ENCODE measurements around the gene ZNF638. TPM values are rescaled to one million over a fixed set of nuclear protein-coding genes. Genes with fewer than 3 reads are reported as not detected.

Gene ZNF638, protein sequence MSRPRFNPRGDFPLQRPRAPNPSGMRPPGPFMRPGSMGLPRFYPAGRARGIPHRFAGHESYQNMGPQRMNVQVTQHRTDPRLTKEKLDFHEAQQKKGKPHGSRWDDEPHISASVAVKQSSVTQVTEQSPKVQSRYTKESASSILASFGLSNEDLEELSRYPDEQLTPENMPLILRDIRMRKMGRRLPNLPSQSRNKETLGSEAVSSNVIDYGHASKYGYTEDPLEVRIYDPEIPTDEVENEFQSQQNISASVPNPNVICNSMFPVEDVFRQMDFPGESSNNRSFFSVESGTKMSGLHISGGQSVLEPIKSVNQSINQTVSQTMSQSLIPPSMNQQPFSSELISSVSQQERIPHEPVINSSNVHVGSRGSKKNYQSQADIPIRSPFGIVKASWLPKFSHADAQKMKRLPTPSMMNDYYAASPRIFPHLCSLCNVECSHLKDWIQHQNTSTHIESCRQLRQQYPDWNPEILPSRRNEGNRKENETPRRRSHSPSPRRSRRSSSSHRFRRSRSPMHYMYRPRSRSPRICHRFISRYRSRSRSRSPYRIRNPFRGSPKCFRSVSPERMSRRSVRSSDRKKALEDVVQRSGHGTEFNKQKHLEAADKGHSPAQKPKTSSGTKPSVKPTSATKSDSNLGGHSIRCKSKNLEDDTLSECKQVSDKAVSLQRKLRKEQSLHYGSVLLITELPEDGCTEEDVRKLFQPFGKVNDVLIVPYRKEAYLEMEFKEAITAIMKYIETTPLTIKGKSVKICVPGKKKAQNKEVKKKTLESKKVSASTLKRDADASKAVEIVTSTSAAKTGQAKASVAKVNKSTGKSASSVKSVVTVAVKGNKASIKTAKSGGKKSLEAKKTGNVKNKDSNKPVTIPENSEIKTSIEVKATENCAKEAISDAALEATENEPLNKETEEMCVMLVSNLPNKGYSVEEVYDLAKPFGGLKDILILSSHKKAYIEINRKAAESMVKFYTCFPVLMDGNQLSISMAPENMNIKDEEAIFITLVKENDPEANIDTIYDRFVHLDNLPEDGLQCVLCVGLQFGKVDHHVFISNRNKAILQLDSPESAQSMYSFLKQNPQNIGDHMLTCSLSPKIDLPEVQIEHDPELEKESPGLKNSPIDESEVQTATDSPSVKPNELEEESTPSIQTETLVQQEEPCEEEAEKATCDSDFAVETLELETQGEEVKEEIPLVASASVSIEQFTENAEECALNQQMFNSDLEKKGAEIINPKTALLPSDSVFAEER (N-terminal part only)
- 115 TPM for total RNA-seq
- long read RNA-seq, full-length matches to known transcripts = 4 of 69 reads
- long read RNA-seq, partial matches to known transcripts = 23 of 69 reads
- long read RNA-seq, other reads (novel, unspliced or antisense) = 42 of 69 reads

- DNase-seq = peak; percentile 97
- intact Hi-C loops (cut with DNase I) = no loop called here
- peak; percentile 100 for ATAC-seq
- peak within 1 kb of the TSS; percentile 97 for H3K27ac ChIP-seq
- TF ChIP-seq, protein P1, sequence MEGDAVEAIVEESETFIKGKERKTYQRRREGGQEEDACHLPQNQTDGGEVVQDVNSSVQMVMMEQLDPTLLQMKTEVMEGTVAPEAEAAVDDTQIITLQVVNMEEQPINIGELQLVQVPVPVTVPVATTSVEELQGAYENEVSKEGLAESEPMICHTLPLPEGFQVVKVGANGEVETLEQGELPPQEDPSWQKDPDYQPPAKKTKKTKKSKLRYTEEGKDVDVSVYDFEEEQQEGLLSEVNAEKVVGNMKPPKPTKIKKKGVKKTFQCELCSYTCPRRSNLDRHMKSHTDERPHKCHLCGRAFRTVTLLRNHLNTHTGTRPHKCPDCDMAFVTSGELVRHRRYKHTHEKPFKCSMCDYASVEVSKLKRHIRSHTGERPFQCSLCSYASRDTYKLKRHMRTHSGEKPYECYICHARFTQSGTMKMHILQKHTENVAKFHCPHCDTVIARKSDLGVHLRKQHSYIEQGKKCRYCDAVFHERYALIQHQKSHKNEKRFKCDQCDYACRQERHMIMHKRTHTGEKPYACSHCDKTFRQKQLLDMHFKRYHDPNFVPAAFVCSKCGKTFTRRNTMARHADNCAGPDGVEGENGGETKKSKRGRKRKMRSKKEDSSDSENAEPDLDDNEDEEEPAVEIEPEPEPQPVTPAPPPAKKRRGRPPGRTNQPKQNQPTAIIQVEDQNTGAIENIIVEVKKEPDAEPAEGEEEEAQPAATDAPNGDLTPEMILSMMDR (IDR thresholded peaks at IDR 0.05) = peak; percentile 84
- H3K4me3 ChIP-seq = peak within 1 kb of the TSS; percentile 95
- H3K27me3 ChIP-seq (ENCODE audit: low read depth) = no peaks in the 10 kb centered on the region
- no peaks in the 10 kb centered on the region for H3K9me3 ChIP-seq
- peaks cover 39% of the 10 kb centered on the region for H3K4me1 ChIP-seq
- H3K36me3 ChIP-seq = no peaks in the 10 kb centered on the region
Observed at GRCh38 chr2:71331581-71332434, at the start of gene ZNF638. ZNF638 (plus strand) TSS chr2:71331782; CDS start chr2:71348955, 17,173 bp downstream.

DNA sequence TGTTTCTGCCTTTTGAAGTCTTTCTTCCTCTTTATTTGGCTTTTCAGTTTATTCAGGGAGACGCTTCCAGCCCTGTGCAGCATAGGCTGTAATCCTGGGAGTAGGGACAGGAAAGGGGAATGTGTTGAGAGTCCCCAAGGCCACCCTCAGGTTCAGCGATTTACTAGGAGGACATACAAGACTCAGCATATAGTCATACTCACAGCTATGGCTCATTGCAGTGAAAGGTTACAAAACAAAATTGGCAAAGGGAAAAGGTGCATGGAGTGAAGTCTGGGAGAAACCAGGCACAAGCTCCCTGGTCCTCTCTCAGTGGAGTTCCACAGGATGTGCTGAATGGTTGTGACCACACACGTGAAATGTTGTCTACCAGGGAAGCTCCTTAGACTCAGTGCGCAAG, 49.6 kb upstream of the ZNF638 start:
- Histone ChIP-seq H3K9me3 (no peaks in the 10 kb centered on the region), H3K27ac (no peak overlapping the region), H3K4me3 (no peak overlapping the region), H3K27me3 (ENCODE audit: low read depth) (peaks cover 44% of the 10 kb centered on the region), H3K4me1 (peaks cover 11% of the 10 kb centered on the region), H3K36me3 (no peaks in the 10 kb centered on the region)
- TF ChIP-seq, protein P1 (IDR thresholded peaks at IDR 0.05) = no peak
- intact Hi-C loops (cut with DNase I) = no loop called here
- DNase-seq (no peak), ATAC-seq (no peak)

DNA sequence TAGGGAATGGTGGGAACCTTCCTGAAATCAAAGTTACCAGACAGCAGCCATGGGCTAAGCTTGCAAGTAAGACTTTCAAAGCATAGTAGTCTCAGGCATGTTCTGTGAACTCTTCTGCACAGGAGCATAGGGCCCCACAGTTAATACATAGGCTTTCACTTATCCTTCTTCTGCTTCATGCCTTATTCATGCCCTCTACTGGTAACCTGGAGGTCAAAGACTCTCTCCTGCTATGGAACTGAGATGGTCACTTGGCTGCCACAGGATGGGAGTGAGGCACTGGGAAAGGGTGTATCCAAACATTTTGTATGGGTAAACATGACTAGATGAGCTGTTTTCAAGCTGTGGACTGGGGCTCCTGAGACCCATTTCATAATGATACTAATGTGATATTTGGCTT, 49.1 kb upstream of the ZNF638 start:
- H3K27me3 ChIP-seq (ENCODE audit: low read depth) = peaks cover 44% of the 10 kb centered on the region
- no peaks in the 10 kb centered on the region for H3K36me3 ChIP-seq
- H3K9me3 ChIP-seq = no peaks in the 10 kb centered on the region
- TF ChIP-seq, protein P1 (IDR thresholded peaks at IDR 0.05) = no peak
- peaks cover 5% of the 10 kb centered on the region for H3K4me1 ChIP-seq
- intact Hi-C loops (cut with DNase I) = no loop called here
- ATAC-seq = no peak
- DNase-seq = no peak
- no peak overlapping the region for H3K4me3 ChIP-seq
- H3K27ac ChIP-seq = no peak overlapping the region

DNA sequence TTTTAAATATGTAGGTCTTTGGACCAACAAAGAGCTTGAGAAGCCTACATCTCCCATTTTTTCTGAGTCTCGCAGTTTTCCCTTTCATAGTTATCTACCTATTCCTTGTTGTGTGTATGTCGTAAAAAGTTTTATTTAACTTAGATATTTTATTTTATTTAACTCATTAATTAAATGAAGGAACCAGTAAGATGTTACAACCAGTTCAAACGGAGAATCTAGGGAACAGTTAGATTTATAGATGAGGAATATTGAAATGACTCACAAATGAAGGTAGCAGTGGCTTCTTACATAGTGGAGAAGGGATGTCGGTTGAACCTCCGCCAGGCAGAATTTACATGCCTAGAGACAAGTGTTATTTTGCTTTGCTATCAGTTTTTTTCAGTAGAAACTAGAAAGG, 48.5 kb upstream of the ZNF638 start:
- DNase-seq (no peak), ATAC-seq (no peak)
- Histone ChIP-seq H3K9me3 (no peaks in the 10 kb centered on the region), H3K4me1 (no peaks in the 10 kb centered on the region), H3K27me3 (ENCODE audit: low read depth) (peaks cover 47% of the 10 kb centered on the region), H3K27ac (no peak overlapping the region), H3K4me3 (no peak overlapping the region), H3K36me3 (no peaks in the 10 kb centered on the region)
- intact Hi-C loops (cut with DNase I) = no loop called here
- TF ChIP-seq, protein P1 (IDR thresholded peaks at IDR 0.05) = no peak

Data from lower lobe of right lung (tissue), 2 donors.